ENCODE measurements around the gene OR2V2. TPM values are rescaled to one million over a fixed set of nuclear protein-coding genes. Genes with fewer than 3 reads are reported as not detected.
"Not testable (repeated sequence)": the region's sequence is repeated elsewhere in the genome, so short reads cannot be mapped to it uniquely, and the experiment has no call there.

Gene OR2V2
- total RNA-seq (ENCODE audit: unreplicated experiment), result not detected
- long read RNA-seq, result 0 reads

GRCh38 chr5:181146927-181147636, at the start of gene OR2V2:
Gene OR2V2 (plus strand): TSS chr5:181147586. CDS start chr5:181154943, 7,357 bp downstream.
- H3K4me3 Mint-ChIP-seq (ENCODE audit: unreplicated experiment); DNase-seq (ENCODE audit: low spot score); H3K36me3 Mint-ChIP-seq (ENCODE audit: low read depth, unreplicated experiment); H3K9me3 Mint-ChIP-seq (ENCODE audit: unreplicated experiment); H3K27ac Mint-ChIP-seq (ENCODE audit: unreplicated experiment); H3K4me1 Mint-ChIP-seq (ENCODE audit: unreplicated experiment); H3K27me3 Mint-ChIP-seq (ENCODE audit: unreplicated experiment): not testable (repeated sequence)

- H3K9me3 Mint-ChIP-seq (ENCODE audit: unreplicated experiment); H3K36me3 Mint-ChIP-seq (ENCODE audit: low read depth, unreplicated experiment); DNase-seq (ENCODE audit: low spot score); H3K4me3 Mint-ChIP-seq (ENCODE audit: unreplicated experiment); H3K27ac Mint-ChIP-seq (ENCODE audit: unreplicated experiment); H3K4me1 Mint-ChIP-seq (ENCODE audit: unreplicated experiment): not testable (repeated sequence)
- H3K27me3 Mint-ChIP-seq (ENCODE audit: unreplicated experiment), result peaks cover 12% of the 10 kb centered on the region
These were observed 49.5 kb upstream of the OR2V2 start for GRCh38 chr5:181097759-181098491.

- H3K27ac Mint-ChIP-seq (ENCODE audit: unreplicated experiment), result no peak overlapping the region
- H3K4me1 Mint-ChIP-seq (ENCODE audit: unreplicated experiment), result peaks cover 2% of the 10 kb centered on the region
- H3K27me3 Mint-ChIP-seq (ENCODE audit: unreplicated experiment), result peaks cover 12% of the 10 kb centered on the region
- DNase-seq (ENCODE audit: low spot score), result no peak
- no peaks in the 10 kb centered on the region for H3K36me3 Mint-ChIP-seq (ENCODE audit: low read depth, unreplicated experiment)
- H3K9me3 Mint-ChIP-seq (ENCODE audit: unreplicated experiment), result no peaks in the 10 kb centered on the region
- TF ChIP-seq CTCF (IDR thresholded peaks at IDR 0.05; ENCODE audit: unreplicated experiment), result no peak
- H3K4me3 Mint-ChIP-seq (ENCODE audit: unreplicated experiment), result no peak overlapping the region
These were observed 48.4 kb upstream of the OR2V2 start for GRCh38 chr5:181098762-181099601.

GRCh38 chr5:181099602-181100086, 47.7 kb upstream of the OR2V2 start:
- H3K9me3 Mint-ChIP-seq (ENCODE audit: unreplicated experiment), result no peaks in the 10 kb centered on the region
- H3K4me3 Mint-ChIP-seq (ENCODE audit: unreplicated experiment), result no peak overlapping the region
- TF ChIP-seq CTCF (IDR thresholded peaks at IDR 0.05; ENCODE audit: unreplicated experiment), result no peak
- no peak for DNase-seq (ENCODE audit: low spot score)
- H3K27me3 Mint-ChIP-seq (ENCODE audit: unreplicated experiment), result peaks cover 14% of the 10 kb centered on the region
- H3K36me3 Mint-ChIP-seq (ENCODE audit: low read depth, unreplicated experiment), result no peaks in the 10 kb centered on the region
- peak overlapping the region; percentile 43 for H3K27ac Mint-ChIP-seq (ENCODE audit: unreplicated experiment)
- peaks cover 6% of the 10 kb centered on the region for H3K4me1 Mint-ChIP-seq (ENCODE audit: unreplicated experiment)

- Mint-ChIP-seq H3K27me3 (ENCODE audit: unreplicated experiment) (peaks cover 17% of the 10 kb centered on the region), H3K36me3 (ENCODE audit: low read depth, unreplicated experiment) (no peaks in the 10 kb centered on the region), H3K27ac (ENCODE audit: unreplicated experiment) (no peak overlapping the region), H3K4me3 (ENCODE audit: unreplicated experiment) (peak overlapping the region; percentile 47), H3K4me1 (ENCODE audit: unreplicated experiment) (peaks cover 6% of the 10 kb centered on the region), H3K9me3 (ENCODE audit: unreplicated experiment) (no peaks in the 10 kb centered on the region)
- no peak for TF ChIP-seq CTCF (IDR thresholded peaks at IDR 0.05; ENCODE audit: unreplicated experiment)
- no peak for DNase-seq (ENCODE audit: low spot score)
These were observed 47.1 kb upstream of the OR2V2 start for GRCh38 chr5:181100121-181100875.

- not testable (repeated sequence) for DNase-seq (ENCODE audit: low spot score); H3K4me3 Mint-ChIP-seq (ENCODE audit: unreplicated experiment)
These were observed 46.2 kb upstream of the OR2V2 start for GRCh38 chr5:181101030-181101641.

GRCh38 chr5:181101930-181102674, 45.3 kb upstream of the OR2V2 start:
- H3K9me3 Mint-ChIP-seq (ENCODE audit: unreplicated experiment); H3K36me3 Mint-ChIP-seq (ENCODE audit: low read depth, unreplicated experiment); H3K27ac Mint-ChIP-seq (ENCODE audit: unreplicated experiment); DNase-seq (ENCODE audit: low spot score); H3K4me1 Mint-ChIP-seq (ENCODE audit: unreplicated experiment); H3K4me3 Mint-ChIP-seq (ENCODE audit: unreplicated experiment): not testable (repeated sequence)
- peaks cover 18% of the 10 kb centered on the region for H3K27me3 Mint-ChIP-seq (ENCODE audit: unreplicated experiment)

More at GRCh38 chr5:181101030-181101641, 46.2 kb upstream of the OR2V2 start:
- not testable (repeated sequence) for H3K36me3 Mint-ChIP-seq (ENCODE audit: low read depth, unreplicated experiment); H3K27ac Mint-ChIP-seq (ENCODE audit: unreplicated experiment); H3K9me3 Mint-ChIP-seq (ENCODE audit: unreplicated experiment); H3K4me1 Mint-ChIP-seq (ENCODE audit: unreplicated experiment)
- peaks cover 18% of the 10 kb centered on the region for H3K27me3 Mint-ChIP-seq (ENCODE audit: unreplicated experiment)

Measured in endothelial cell (in vitro differentiated cells).